Neural cell (in vitro differentiated cells): Measurements from ENCODE around the gene MYO5C. TPM values are rescaled to one million over a fixed set of nuclear protein-coding genes. Genes with fewer than 3 reads are reported as not detected.

Experiments used
- H2AFZ ChIP-seq: fragments of 200-600, 300-800 bp; sonication (generic), shearing (Covaris generic); 2 replicates; pipeline ENCODE4 v1.6.0; 2014; ENCODE audit warnings: low read depth, mild to moderate bottlenecking, antibody characterized with exemption, low read length, moderate library complexity
- H3F3A ChIP-seq: fragments of 200-600 bp; shearing (Covaris generic); 2 replicates; pipeline ENCODE4 v1.6.1; 2016; ENCODE audit warnings: mild to moderate bottlenecking, moderate library complexity, mixed read lengths, antibody characterized with exemption, low read length; ENCODE audit not compliant: insufficient read depth, poor library complexity, severe bottlenecking
- H3K27ac ChIP-seq: fragments of 200-600, 300-800 bp; sonication (generic), shearing (Covaris generic); 2 replicates; pipeline ENCODE4 v1.5.1; 2014; ENCODE audit warnings: mild to moderate bottlenecking, low read length, moderate library complexity
- H3K27me3 ChIP-seq: fragments of 300-800, 200-600 bp; sonication (generic), shearing (Covaris generic); 2 replicates; pipeline ENCODE4 v1.6.0; 2014; ENCODE audit warnings: mild to moderate bottlenecking, low read depth, low read length, moderate library complexity; ENCODE audit not compliant: insufficient read depth
- H3K36me3 ChIP-seq: fragments of 300-800, 200-600 bp; sonication (generic), shearing (Covaris generic); 2 replicates; pipeline ENCODE4 v1.5.1; 2014; ENCODE audit warnings: mild to moderate bottlenecking, antibody characterized with exemption, low read length, moderate library complexity; ENCODE audit not compliant: insufficient read depth
- H3K4me2 ChIP-seq: fragments of 300-800, 200-600 bp; sonication (generic), shearing (Covaris generic); 2 replicates; pipeline ENCODE4 v1.6.0; 2014; ENCODE audit warnings: mild to moderate bottlenecking, low read length
- H3K4me3 ChIP-seq: fragments of 300-800, 200-600 bp; sonication (generic), shearing (Covaris generic); 2 replicates; pipeline ENCODE4 v1.5.1; 2014; ENCODE audit warnings: mild to moderate bottlenecking, low read length, moderate library complexity
- H3K79me2 ChIP-seq: fragments of 200-600 bp; shearing (Covaris generic); replicated peaks from 2 replicates; pipeline ENCODE4 v1.6.0; 2014; ENCODE audit warnings: mild to moderate bottlenecking, low read length, moderate library complexity; ENCODE audit not compliant: insufficient read depth
- H3K9ac ChIP-seq: fragments of 300-800, 200-600 bp; sonication (generic), shearing (Covaris generic); 2 replicates; pipeline ENCODE4 v1.6.1; 2016; ENCODE audit warnings: mild to moderate bottlenecking, low read length, mixed read lengths
- H3K9me2 ChIP-seq: fragments of 200-600 bp; shearing (Covaris generic); 2 replicates; pipeline ENCODE4 v1.6.1; 2016; ENCODE audit warnings: mild to moderate bottlenecking, low read length, mixed read lengths; ENCODE audit not compliant: insufficient read depth
- H3K9me3 ChIP-seq: fragments of 200-600, 300-800 bp; sonication (generic), shearing (Covaris generic); 2 replicates; pipeline ENCODE4 v1.6.1; 2016; ENCODE audit warnings: mild to moderate bottlenecking, mixed run types, low read length, moderate library complexity, mixed read lengths
- H4K20me1 ChIP-seq: fragments of 200-600 bp; shearing (Covaris generic); 2 replicates; pipeline ENCODE4 v1.6.1; 2016; ENCODE audit warnings: mild to moderate bottlenecking, mixed run types; ENCODE audit not compliant: insufficient read depth
- EP300 ChIP-seq: fragments of 450-650 bp; conservative IDR thresholded peaks from 2 replicates; pipeline ENCODE4 v1.6.1; 2014; ENCODE audit warnings: antibody characterized with exemption, mild to moderate bottlenecking, moderate library complexity; ENCODE audit not compliant: poor library complexity, severe bottlenecking
- EZH2 ChIP-seq: fragments of 200-600, 300-800 bp; shearing (Covaris generic), sonication (generic); IDR thresholded peaks from 2 replicates; pipeline ENCODE4 v1.6.1; 2014; ENCODE audit warnings: antibody characterized with exemption, low read length, borderline replicate concordance, mild to moderate bottlenecking; ENCODE audit not compliant: insufficient read depth, poor library complexity, severe bottlenecking
- MXI1 ChIP-seq: fragments of 450-650 bp; conservative IDR thresholded peaks from 2 replicates; pipeline ENCODE4 v1.6.1; 2014; ENCODE audit warnings: antibody characterized with exemption, mild to moderate bottlenecking; ENCODE audit not compliant: poor library complexity, severe bottlenecking
- POLR2AphosphoS5 ChIP-seq: IDR thresholded peaks from 2 replicates; pipeline ENCODE4 v1.6.1; 2012
- RAD21 ChIP-seq: fragments of 450-650 bp; conservative IDR thresholded peaks from 2 replicates; pipeline ENCODE4 v1.6.1; 2014; ENCODE audit warnings: antibody characterized with exemption, mild to moderate bottlenecking, moderate library complexity
- REST ChIP-seq: IDR thresholded peaks from 2 replicates; pipeline ENCODE4 v1.6.1; 2012; ENCODE audit warnings: borderline replicate concordance
- SMC3 ChIP-seq: fragments of 450-650 bp; conservative IDR thresholded peaks from 2 replicates; pipeline ENCODE4 v1.6.1; 2014; ENCODE audit warnings: antibody characterized with exemption, mild to moderate bottlenecking, moderate library complexity; ENCODE audit not compliant: poor library complexity
- TAF1 ChIP-seq: IDR thresholded peaks from 2 replicates; pipeline ENCODE4 v1.6.1; 2012; ENCODE audit warnings: low read depth
- polyA plus RNA-seq: library from polyadenylated mRNA; depleted of rRNA; stranded (reverse); fragments of >200 nt; gene quantifications from 2 replicates; pipeline ENCODE4 v1.2.3, GENCODE V29; 2014
- TF ChIP-seq, protein P1 (sequence below): fragments of 450-650 bp; IDR thresholded peaks from 2 replicates; pipeline ENCODE4 v1.5.1; 2014; ENCODE audit warnings: antibody characterized with exemption, mild to moderate bottlenecking, moderate library complexity; ENCODE audit not compliant: poor library complexity, severe bottlenecking

MYO5C gene
- polyA plus RNA-seq, 1 donor from 2014 or later: 0.77 TPM

DNA sequence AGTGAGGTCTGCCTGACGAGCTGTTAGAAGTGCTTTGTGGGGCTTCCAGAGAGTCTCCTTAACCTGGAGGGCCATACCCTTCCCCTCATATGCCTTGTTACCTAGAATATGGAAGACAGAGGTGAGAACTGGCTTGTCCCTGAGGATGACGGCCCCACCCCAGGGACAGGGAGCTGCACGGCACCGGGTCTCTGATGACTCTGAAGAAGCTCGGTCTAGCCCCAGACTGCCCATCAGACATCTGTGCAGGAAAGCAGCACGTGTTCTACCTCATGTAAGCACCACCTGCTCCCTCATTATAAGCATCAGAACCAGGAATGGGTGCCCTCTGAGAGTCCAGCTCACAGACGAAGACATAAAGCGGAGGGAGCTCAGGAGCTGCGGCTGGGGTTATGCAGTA is 18.0 kb downstream of the MYO5C start:
- TF ChIP-seq TAF1 (no peak), SMC3 (no peak)
- TF ChIP-seq, protein P1, sequence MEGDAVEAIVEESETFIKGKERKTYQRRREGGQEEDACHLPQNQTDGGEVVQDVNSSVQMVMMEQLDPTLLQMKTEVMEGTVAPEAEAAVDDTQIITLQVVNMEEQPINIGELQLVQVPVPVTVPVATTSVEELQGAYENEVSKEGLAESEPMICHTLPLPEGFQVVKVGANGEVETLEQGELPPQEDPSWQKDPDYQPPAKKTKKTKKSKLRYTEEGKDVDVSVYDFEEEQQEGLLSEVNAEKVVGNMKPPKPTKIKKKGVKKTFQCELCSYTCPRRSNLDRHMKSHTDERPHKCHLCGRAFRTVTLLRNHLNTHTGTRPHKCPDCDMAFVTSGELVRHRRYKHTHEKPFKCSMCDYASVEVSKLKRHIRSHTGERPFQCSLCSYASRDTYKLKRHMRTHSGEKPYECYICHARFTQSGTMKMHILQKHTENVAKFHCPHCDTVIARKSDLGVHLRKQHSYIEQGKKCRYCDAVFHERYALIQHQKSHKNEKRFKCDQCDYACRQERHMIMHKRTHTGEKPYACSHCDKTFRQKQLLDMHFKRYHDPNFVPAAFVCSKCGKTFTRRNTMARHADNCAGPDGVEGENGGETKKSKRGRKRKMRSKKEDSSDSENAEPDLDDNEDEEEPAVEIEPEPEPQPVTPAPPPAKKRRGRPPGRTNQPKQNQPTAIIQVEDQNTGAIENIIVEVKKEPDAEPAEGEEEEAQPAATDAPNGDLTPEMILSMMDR: no peak
- no peaks in the 10 kb centered on the region for H3K9me3 ChIP-seq
- no peak overlapping the region for H3K9ac ChIP-seq
- no peaks in the 10 kb centered on the region for H4K20me1 ChIP-seq
- H3K27ac ChIP-seq: no peak overlapping the region
- H3K27me3 ChIP-seq: no peaks in the 10 kb centered on the region
- no peaks in the 10 kb centered on the region for H3K79me2 ChIP-seq
- no peaks in the 10 kb centered on the region for H3F3A ChIP-seq
- no peak overlapping the region for H3K4me2 ChIP-seq
- H3K9me2 ChIP-seq: no peaks in the 10 kb centered on the region
- no peak overlapping the region for H2AFZ ChIP-seq
- no peak overlapping the region for H3K4me3 ChIP-seq
- no peaks in the 10 kb centered on the region for H3K36me3 ChIP-seq

GRCh38 chr15:52276256-52276770 is 19.3 kb downstream of the MYO5C start:
- H3F3A ChIP-seq: no peaks in the 10 kb centered on the region
- H3K4me3 ChIP-seq: no peak overlapping the region
- H3K27me3 ChIP-seq: no peaks in the 10 kb centered on the region
- H3K4me2 ChIP-seq: no peak overlapping the region
- TF ChIP-seq, protein P1: no peak
- TF ChIP-seq EP300: no peak
- no peak for TF ChIP-seq REST
- no peak for TF ChIP-seq TAF1
- TF ChIP-seq MXI1: no peak
- no peak for TF ChIP-seq POLR2AphosphoS5
- TF ChIP-seq SMC3: no peak
- no peak for TF ChIP-seq RAD21
- no peak for TF ChIP-seq EZH2
- no peak overlapping the region for H2AFZ ChIP-seq
- H4K20me1 ChIP-seq: no peaks in the 10 kb centered on the region
- H3K9ac ChIP-seq: no peak overlapping the region
- no peaks in the 10 kb centered on the region for H3K79me2 ChIP-seq
- H3K36me3 ChIP-seq: no peaks in the 10 kb centered on the region
- H3K9me2 ChIP-seq: no peaks in the 10 kb centered on the region
- no peak overlapping the region for H3K27ac ChIP-seq
- H3K9me3 ChIP-seq: no peaks in the 10 kb centered on the region
